NT2/D1 (cell line): Measurements from ENCODE around the gene ERC2.

Source experiments
- SUZ12 ChIP-seq: IDR thresholded peaks from 2 replicates; pipeline ENCODE4 v1.6.1; 2011; ENCODE audit not compliant: insufficient read length, insufficient read depth; ENCODE audit errors: extremely low read depth
- YY1 ChIP-seq: IDR thresholded peaks from 2 replicates; pipeline ENCODE4 v1.6.1; 2011; ENCODE audit not compliant: insufficient read length, insufficient read depth
- ZNF274 ChIP-seq: IDR thresholded peaks from 2 replicates; pipeline ENCODE4 v1.6.1; 2011; ENCODE audit warnings: mild to moderate bottlenecking, low read depth, low read length

DNA sequence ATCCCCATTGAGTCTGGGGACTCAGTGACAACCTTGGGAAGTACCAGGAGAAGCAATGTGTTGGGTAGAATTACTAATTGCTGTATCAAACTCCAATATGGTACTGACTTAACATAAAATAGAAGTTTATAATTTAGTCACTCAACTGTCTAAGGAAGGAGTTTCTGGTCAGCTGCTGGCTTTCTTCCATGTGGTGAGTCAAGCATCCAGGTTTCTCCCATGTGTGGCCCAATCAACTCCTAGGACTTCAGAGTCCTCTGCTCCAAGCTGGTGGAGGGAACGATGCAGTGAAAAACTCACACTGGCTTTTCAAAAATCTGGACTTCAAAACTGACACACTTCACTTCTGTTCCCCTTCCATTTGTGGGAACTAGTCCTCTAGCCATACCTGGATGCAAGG lies 1006.4 kb downstream of the ERC2 start:
- TF ChIP-seq YY1 (no peak), SUZ12 (no peak), ZNF274 (no peak)
